Activated naive CD4-positive, alpha-beta T cell treated with anti-CD3 and anti-CD28 coated beads, Interleukin-2, amount 50 U/mL, for 24 hours (primary cell): Measurements from ENCODE around the gene KLHL28.
"Not testable (repeated sequence)": the region's sequence is repeated elsewhere in the genome, so short reads cannot be mapped to it uniquely, and the experiment has no call there.

ENCODE experiments used
- H3K27ac Mint-ChIP-seq: one replicate; pipeline ENCODE4 v1.8.0; 2021; ENCODE audit warnings: mild to moderate bottlenecking, mixed read lengths
- H3K27me3 Mint-ChIP-seq: one replicate; pipeline ENCODE4 v1.8.0; 2021; ENCODE audit warnings: mixed read lengths
- H3K36me3 Mint-ChIP-seq: one replicate; pipeline ENCODE4 v1.8.0; 2021; ENCODE audit warnings: mixed read lengths
- H3K4me1 Mint-ChIP-seq: one replicate; pipeline ENCODE4 v1.8.0; 2021; ENCODE audit warnings: mixed read lengths
- H3K4me3 Mint-ChIP-seq: one replicate; pipeline ENCODE4 v1.8.0; 2021; ENCODE audit warnings: mild to moderate bottlenecking, mixed read lengths
- H3K9me3 Mint-ChIP-seq: one replicate; pipeline ENCODE4 v1.8.0; 2021; ENCODE audit warnings: mixed read lengths

Gene KLHL28

DNA sequence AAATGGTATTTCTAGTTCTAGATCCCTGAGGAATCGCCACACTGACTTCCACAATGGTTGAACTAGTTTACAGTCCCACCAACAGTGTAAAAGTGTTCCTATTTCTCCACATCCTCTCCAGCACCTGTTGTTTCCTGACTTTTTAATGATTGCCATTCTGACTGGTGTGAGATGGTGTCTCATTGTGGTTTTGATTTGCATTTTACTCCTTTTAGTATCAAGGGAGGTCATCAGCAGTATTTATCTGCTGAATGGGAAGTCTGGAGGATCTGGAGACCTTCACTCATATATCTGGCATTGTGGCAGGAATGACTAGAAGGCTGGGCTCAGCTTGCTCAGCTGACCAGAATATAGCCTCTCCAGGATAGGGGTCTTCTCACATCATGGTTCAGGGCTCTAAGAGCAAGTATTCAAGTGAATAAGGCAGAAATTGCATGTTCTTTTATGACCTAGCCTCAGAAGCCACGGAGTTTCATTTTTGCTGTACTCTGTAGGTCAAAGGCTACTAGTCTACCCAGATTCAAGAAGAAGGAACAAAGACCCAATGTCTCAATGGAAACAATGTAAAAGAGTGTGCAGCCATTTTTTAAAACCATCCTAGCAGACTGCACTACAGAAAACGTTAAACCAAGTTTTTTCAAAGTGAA is 69.9 kb downstream of the KLHL28 start:
- H3K27me3 Mint-ChIP-seq, H3K27ac Mint-ChIP-seq: not testable (repeated sequence)

GRCh38 chr14:44889595-44890471 is 71.9 kb downstream of the KLHL28 start:
- H3K27me3 Mint-ChIP-seq = no peaks in the 10 kb centered on the region
- H3K27ac Mint-ChIP-seq = no peak overlapping the region
- H3K4me1 Mint-ChIP-seq = no peaks in the 10 kb centered on the region
- no peak overlapping the region for H3K4me3 Mint-ChIP-seq
- no peaks in the 10 kb centered on the region for H3K36me3 Mint-ChIP-seq
- no peaks in the 10 kb centered on the region for H3K9me3 Mint-ChIP-seq

More for the DNA sequence above, 69.9 kb downstream of the KLHL28 start:
- not testable (repeated sequence) for H3K4me3 Mint-ChIP-seq, H3K4me1 Mint-ChIP-seq, H3K36me3 Mint-ChIP-seq, H3K9me3 Mint-ChIP-seq

- H3K4me3 Mint-ChIP-seq = no peak overlapping the region
- H3K36me3 Mint-ChIP-seq = peaks cover 3% of the 10 kb centered on the region
- H3K9me3 Mint-ChIP-seq = peaks cover 4% of the 10 kb centered on the region
- no peak overlapping the region for H3K27ac Mint-ChIP-seq
- H3K4me1 Mint-ChIP-seq = no peaks in the 10 kb centered on the region
- no peaks in the 10 kb centered on the region for H3K27me3 Mint-ChIP-seq
Measured at GRCh38 chr14:44887596-44887955, 74.2 kb downstream of the KLHL28 start.

- Mint-ChIP-seq H3K9me3 (peaks cover 9% of the 10 kb centered on the region), H3K4me3 (no peak overlapping the region), H3K4me1 (no peaks in the 10 kb centered on the region), H3K27ac (no peak overlapping the region), H3K36me3 (peaks cover 5% of the 10 kb centered on the region), H3K27me3 (no peaks in the 10 kb centered on the region)
Measured at GRCh38 chr14:44886860-44887595, 74.7 kb downstream of the KLHL28 start.

DNA sequence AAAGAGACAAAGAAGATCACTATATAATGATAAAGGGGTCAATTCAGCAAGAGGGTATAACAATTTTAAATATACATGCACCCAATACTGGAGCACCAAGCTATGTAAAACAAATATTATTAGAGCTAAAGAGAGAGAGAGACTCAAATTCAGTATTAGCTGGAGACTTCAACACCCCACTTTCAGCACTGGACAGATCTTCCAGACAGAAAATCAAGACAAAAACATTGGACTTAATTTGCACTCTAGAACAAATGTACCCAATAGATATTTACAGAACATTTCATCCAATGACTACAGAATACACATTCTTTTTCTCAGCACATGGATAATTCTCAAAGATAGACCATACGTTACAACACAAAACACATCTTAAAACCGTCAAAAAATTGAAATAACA is 81.0 kb downstream of the KLHL28 start:
- Mint-ChIP-seq H3K4me3 (no peak overlapping the region), H3K27ac (no peak overlapping the region), H3K9me3 (peaks cover 23% of the 10 kb centered on the region), H3K4me1 (no peaks in the 10 kb centered on the region), H3K27me3 (peaks cover 8% of the 10 kb centered on the region), H3K36me3 (peaks cover 12% of the 10 kb centered on the region)
